DMS114 treated with DMSO at 0.1 percent for 48 hours (cell line): ENCODE results near the gene HIGD2A.

Experiments
- DNase-seq: peaks from one replicate; lab custom pipeline; 2025; ENCODE audit not compliant: unreplicated experiment; lab: John Stamatoyannopoulos, UW

Gene HIGD2A

GRCh38 chr5:176415240-176415951 lies 26.8 kb downstream of the HIGD2A start:
- DNase-seq, result no peak

- DNase-seq, result peak; percentile 61
Measured at GRCh38 chr5:176415952-176416924, 27.7 kb downstream of the HIGD2A start, which contains the start of gene CLTB. Gene CLTB (minus strand): TSS chr5:176416539. CDS start chr5:176416363, 176 bp downstream.

GRCh38 chr5:176416965-176417364 lies 28.4 kb downstream of the HIGD2A start:
- DNase-seq, result no peak

- DNase-seq, result no peak
Measured at GRCh38 chr5:176418251-176418650, 29.7 kb downstream of the HIGD2A start.

GRCh38 chr5:176420086-176420485 lies 31.5 kb downstream of the HIGD2A start:
- no peak for DNase-seq

GRCh38 chr5:176420972-176421544 lies 32.5 kb downstream of the HIGD2A start:
- DNase-seq, result no peak

GRCh38 chr5:176424181-176424580 lies 35.6 kb downstream of the HIGD2A start:
- DNase-seq, result no peak

- DNase-seq, result no peak
Measured at GRCh38 chr5:176425138-176425537, 36.6 kb downstream of the HIGD2A start.

GRCh38 chr5:176425791-176426190 lies 37.2 kb downstream of the HIGD2A start:
- no peak for DNase-seq

- DNase-seq, result no peak
Measured at GRCh38 chr5:176426876-176427275, 38.3 kb downstream of the HIGD2A start.

GRCh38 chr5:176427971-176428370 lies 39.4 kb downstream of the HIGD2A start:
- no peak for DNase-seq

GRCh38 chr5:176429972-176430371 lies 41.4 kb downstream of the HIGD2A start:
- no peak for DNase-seq

GRCh38 chr5:176432707-176433106 lies 44.2 kb downstream of the HIGD2A start:
- DNase-seq, result no peak

GRCh38 chr5:176436656-176437055 lies 48.1 kb downstream of the HIGD2A start:
- no peak for DNase-seq

GRCh38 chr5:176438959-176439757 lies 50.6 kb downstream of the HIGD2A start:
- no peak for DNase-seq
